PFSK-1 (cell line): Measurements from ENCODE around the gene IL1R1.

Experiments
- FOXP2 ChIP-seq: optimal IDR thresholded peaks from 2 replicates; pipeline ENCODE3; 2011; ENCODE audit warnings: borderline replicate concordance, control low read depth, inconsistent platforms; ENCODE audit not compliant: insufficient read depth; ENCODE audit errors: extremely low read length, extremely low read depth
- POLR2AphosphoS5 ChIP-seq: IDR thresholded peaks from 2 replicates; pipeline ENCODE4 v1.6.1; 2012; ENCODE audit warnings: low read depth, mild to moderate bottlenecking, control low read depth, low read length, moderate library complexity
- SIN3A ChIP-seq: IDR thresholded peaks from 2 replicates; pipeline ENCODE4 v1.6.1; 2012; ENCODE audit warnings: mild to moderate bottlenecking, low read length, moderate library complexity, borderline replicate concordance; ENCODE audit not compliant: insufficient read depth
- TAF1 ChIP-seq: IDR thresholded peaks from 2 replicates; pipeline ENCODE4 v1.6.1; 2012; ENCODE audit warnings: low read length, control low read depth, borderline replicate concordance; ENCODE audit not compliant: insufficient read depth
- TF ChIP-seq, protein P1 (sequence below), 2 experiments: IDR thresholded peaks; 2 replicates each; pipeline versions ENCODE4 v1.6.1 to v1.8.0; 2011 to 2012; ENCODE audit warnings: low read depth in 2 of 2, low read length in 2 of 2, control low read depth in 1 of 2, inconsistent platforms in 1 of 2, mild to moderate bottlenecking in 1 of 2, moderate library complexity in 1 of 2; ENCODE audit not compliant: insufficient read depth in 1 of 2

IL1R1 gene

DNA sequence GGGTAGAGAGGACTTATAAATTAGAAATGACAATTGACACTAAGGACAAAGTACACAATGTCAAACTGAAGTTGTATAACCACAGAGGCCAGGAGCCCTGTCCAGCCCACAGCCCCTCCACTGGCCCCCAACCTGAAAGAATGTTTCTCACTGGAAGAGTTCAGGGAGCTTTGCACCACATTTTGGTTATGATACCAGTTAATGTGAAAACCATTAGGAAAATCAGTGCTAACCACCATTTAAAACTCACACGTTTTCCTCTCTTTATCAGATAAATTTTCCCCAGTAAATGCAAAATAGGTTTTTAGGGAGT, 38.1 kb downstream of the IL1R1 start:
- TF ChIP-seq SIN3A = no peak
- no peak for TF ChIP-seq POLR2AphosphoS5
- no peak for TF ChIP-seq FOXP2

DNA sequence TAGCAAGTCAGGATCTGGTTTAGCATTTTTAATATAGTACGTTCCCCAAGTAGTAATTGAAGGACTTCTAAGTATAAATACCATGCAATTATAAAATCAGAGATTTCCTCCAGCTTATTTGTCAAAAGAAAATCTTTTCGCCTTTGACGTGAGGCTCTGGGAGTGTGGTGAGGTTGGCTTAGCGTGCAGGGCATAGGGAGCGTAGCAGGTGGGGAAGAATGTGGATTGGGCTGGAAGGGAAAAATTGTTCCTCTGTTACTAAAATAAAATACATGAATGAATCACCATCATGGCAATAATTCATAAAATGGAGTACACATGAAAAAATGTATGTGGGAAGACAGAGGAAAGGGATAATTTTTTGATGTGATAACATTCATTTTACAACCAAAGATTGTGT, 38.8 kb downstream of the IL1R1 start:
- no peak for TF ChIP-seq TAF1
- TF ChIP-seq SIN3A = no peak
- TF ChIP-seq FOXP2 = no peak
- TF ChIP-seq, protein P1, sequence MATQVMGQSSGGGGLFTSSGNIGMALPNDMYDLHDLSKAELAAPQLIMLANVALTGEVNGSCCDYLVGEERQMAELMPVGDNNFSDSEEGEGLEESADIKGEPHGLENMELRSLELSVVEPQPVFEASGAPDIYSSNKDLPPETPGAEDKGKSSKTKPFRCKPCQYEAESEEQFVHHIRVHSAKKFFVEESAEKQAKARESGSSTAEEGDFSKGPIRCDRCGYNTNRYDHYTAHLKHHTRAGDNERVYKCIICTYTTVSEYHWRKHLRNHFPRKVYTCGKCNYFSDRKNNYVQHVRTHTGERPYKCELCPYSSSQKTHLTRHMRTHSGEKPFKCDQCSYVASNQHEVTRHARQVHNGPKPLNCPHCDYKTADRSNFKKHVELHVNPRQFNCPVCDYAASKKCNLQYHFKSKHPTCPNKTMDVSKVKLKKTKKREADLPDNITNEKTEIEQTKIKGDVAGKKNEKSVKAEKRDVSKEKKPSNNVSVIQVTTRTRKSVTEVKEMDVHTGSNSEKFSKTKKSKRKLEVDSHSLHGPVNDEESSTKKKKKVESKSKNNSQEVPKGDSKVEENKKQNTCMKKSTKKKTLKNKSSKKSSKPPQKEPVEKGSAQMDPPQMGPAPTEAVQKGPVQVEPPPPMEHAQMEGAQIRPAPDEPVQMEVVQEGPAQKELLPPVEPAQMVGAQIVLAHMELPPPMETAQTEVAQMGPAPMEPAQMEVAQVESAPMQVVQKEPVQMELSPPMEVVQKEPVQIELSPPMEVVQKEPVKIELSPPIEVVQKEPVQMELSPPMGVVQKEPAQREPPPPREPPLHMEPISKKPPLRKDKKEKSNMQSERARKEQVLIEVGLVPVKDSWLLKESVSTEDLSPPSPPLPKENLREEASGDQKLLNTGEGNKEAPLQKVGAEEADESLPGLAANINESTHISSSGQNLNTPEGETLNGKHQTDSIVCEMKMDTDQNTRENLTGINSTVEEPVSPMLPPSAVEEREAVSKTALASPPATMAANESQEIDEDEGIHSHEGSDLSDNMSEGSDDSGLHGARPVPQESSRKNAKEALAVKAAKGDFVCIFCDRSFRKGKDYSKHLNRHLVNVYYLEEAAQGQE (IDR thresholded peaks at IDR 0.05; ENCODE audit: insufficient read depth in 1 of 2, low read depth in 2 of 2, low read length in 2 of 2) = no peak

DNA sequence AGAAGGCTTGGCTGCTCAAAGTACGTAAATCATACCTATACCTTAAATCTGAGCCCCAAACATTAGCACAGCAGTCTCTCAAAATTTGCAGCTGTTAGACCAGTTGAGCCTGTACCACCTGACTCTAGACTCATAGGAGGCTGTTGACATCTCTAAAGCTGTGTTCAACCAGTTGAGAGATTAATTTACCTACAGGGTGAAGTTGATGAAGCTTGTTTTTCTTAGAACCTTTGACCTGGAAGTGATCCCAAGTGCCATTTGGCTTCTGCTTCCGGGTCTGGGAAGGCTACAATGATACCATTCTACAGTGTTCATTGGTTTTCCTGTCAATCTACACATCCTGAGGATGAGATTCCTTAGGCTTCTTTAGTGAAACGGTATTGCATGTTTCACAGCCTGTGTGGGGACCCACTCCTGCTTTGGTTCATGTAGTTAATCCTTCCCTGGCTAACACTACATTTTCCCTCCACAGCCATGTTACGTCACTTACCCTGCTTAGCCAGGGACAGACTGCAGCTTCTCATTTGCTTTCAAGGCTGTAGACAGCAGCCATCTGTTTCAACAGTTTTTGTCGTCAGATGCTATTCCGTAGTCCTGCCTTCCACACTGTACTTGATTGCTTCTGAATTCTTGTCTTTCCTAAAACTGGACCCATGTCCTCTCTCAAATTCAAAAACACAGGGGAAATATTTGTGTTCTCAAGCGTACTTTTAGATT, 39.5 kb downstream of the IL1R1 start:
- no peak for TF ChIP-seq SIN3A
- no peak for TF ChIP-seq FOXP2
- TF ChIP-seq, protein P1 (IDR thresholded peaks at IDR 0.05; ENCODE audit: insufficient read depth in 1 of 2, low read depth in 2 of 2, low read length in 2 of 2) = no peak
- no peak for TF ChIP-seq TAF1
- no peak for TF ChIP-seq POLR2AphosphoS5

DNA sequence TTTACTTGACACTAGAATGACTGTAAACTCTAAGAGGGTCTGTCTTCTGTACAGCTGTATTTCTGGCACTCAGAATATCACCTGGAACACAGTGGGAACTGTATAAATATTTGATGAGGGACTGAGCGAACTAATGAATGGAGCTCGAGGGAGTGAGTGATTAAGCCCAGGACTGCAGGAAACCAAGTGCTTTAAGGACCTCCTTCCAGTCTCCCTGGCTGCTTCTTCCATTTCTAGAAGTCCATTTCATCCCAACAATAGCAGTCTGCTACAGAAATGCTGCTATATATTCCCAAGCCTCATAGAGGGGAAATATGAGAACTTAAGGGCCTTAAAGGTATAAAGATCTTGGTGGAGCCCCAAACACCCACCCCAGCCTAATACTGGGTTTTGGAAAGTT, 41.5 kb downstream of the IL1R1 start:
- no peak for TF ChIP-seq SIN3A
- no peak for TF ChIP-seq FOXP2
- TF ChIP-seq, protein P1 (IDR thresholded peaks at IDR 0.05; ENCODE audit: insufficient read depth in 1 of 2, low read depth in 2 of 2, low read length in 2 of 2) = no peak
- no peak for TF ChIP-seq TAF1
- no peak for TF ChIP-seq POLR2AphosphoS5

DNA sequence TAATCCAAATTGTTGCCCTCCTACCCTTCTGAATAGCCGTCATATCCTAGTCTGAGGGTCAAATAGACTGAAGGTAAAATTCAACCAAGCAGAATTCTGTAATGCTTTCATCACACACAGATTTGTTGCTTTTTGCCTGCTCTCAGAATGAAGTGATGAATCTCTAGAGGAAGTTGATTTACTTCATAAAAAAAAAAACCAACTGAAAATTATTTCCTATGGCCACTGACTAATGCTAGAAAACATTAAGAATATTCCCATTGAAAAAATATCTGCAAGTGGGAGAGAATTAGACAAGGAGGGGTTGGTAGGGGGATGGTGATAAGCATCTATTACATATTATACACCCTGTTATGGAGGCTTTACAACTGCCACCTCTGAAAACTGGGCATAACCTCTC, 42.0 kb downstream of the IL1R1 start:
- TF ChIP-seq FOXP2 = no peak
- TF ChIP-seq SIN3A = no peak
- TF ChIP-seq, protein P1 (IDR thresholded peaks at IDR 0.05; ENCODE audit: insufficient read depth in 1 of 2, low read depth in 2 of 2, low read length in 2 of 2) = no peak
- TF ChIP-seq TAF1 = no peak
- TF ChIP-seq POLR2AphosphoS5 = no peak
